ENCODE results near the gene SLC2A2.

The SLC2A2 gene

GRCh38 chr3:171011873-171012336, 14.6 kb downstream of the SLC2A2 start:
- no peaks in the 10 kb centered on the region for H3K36me3 Mint-ChIP-seq (ENCODE audit: low read depth)
- no peak for DNase-seq
- H3K4me1 Mint-ChIP-seq (ENCODE audit: low read depth): no peaks in the 10 kb centered on the region
- no peak overlapping the region for H3K27ac Mint-ChIP-seq
- H3K27me3 Mint-ChIP-seq: peaks cover 8% of the 10 kb centered on the region
- H3K4me3 Mint-ChIP-seq: no peak overlapping the region
- no peaks in the 10 kb centered on the region for H3K9me3 Mint-ChIP-seq

GRCh38 chr3:171011109-171011872, 15.2 kb downstream of the SLC2A2 start:
- H3K9me3 Mint-ChIP-seq: no peaks in the 10 kb centered on the region
- no peaks in the 10 kb centered on the region for H3K4me1 Mint-ChIP-seq (ENCODE audit: low read depth)
- no peak overlapping the region for H3K4me3 Mint-ChIP-seq
- H3K27ac Mint-ChIP-seq: no peak overlapping the region
- H3K36me3 Mint-ChIP-seq (ENCODE audit: low read depth): no peaks in the 10 kb centered on the region
- peaks cover 8% of the 10 kb centered on the region for H3K27me3 Mint-ChIP-seq
- DNase-seq: no peak

GRCh38 chr3:171007316-171007715, 19.2 kb downstream of the SLC2A2 start:
- Mint-ChIP-seq H3K27ac (no peak overlapping the region), H3K9me3 (no peaks in the 10 kb centered on the region), H3K4me3 (no peak overlapping the region), H3K36me3 (ENCODE audit: low read depth) (no peaks in the 10 kb centered on the region), H3K4me1 (ENCODE audit: low read depth) (no peaks in the 10 kb centered on the region), H3K27me3 (peaks cover 4% of the 10 kb centered on the region)
- DNase-seq: no peak

- Mint-ChIP-seq H3K36me3 (ENCODE audit: low read depth) (no peaks in the 10 kb centered on the region), H3K4me3 (no peak overlapping the region), H3K9me3 (no peaks in the 10 kb centered on the region), H3K27me3 (no peaks in the 10 kb centered on the region), H3K4me1 (ENCODE audit: low read depth) (no peaks in the 10 kb centered on the region), H3K27ac (no peak overlapping the region)
- no peak for DNase-seq
Observed at GRCh38 chr3:171005648-171006047, 20.9 kb downstream of the SLC2A2 start.

GRCh38 chr3:171001957-171002694, 24.4 kb downstream of the SLC2A2 start:
- Mint-ChIP-seq H3K27me3 (no peaks in the 10 kb centered on the region), H3K4me1 (ENCODE audit: low read depth) (peaks cover 6% of the 10 kb centered on the region), H3K27ac (no peak overlapping the region), H3K9me3 (no peaks in the 10 kb centered on the region), H3K4me3 (no peak overlapping the region), H3K36me3 (ENCODE audit: low read depth) (no peaks in the 10 kb centered on the region)
- DNase-seq: no peak

- no peaks in the 10 kb centered on the region for H3K27me3 Mint-ChIP-seq
- no peaks in the 10 kb centered on the region for H3K9me3 Mint-ChIP-seq
- H3K27ac Mint-ChIP-seq: no peak overlapping the region
- H3K4me3 Mint-ChIP-seq: no peak overlapping the region
- H3K36me3 Mint-ChIP-seq (ENCODE audit: low read depth): no peaks in the 10 kb centered on the region
- no peak for DNase-seq
- H3K4me1 Mint-ChIP-seq (ENCODE audit: low read depth): peaks cover 6% of the 10 kb centered on the region
Observed at GRCh38 chr3:171001250-171001893, 25.1 kb downstream of the SLC2A2 start.

- Mint-ChIP-seq H3K36me3 (ENCODE audit: low read depth) (no peaks in the 10 kb centered on the region), H3K27ac (no peak overlapping the region), H3K4me3 (no peak overlapping the region), H3K9me3 (no peaks in the 10 kb centered on the region), H3K27me3 (no peaks in the 10 kb centered on the region), H3K4me1 (ENCODE audit: low read depth) (peaks cover 6% of the 10 kb centered on the region)
- no peak for DNase-seq
Observed at GRCh38 chr3:171000281-171000680, 26.2 kb downstream of the SLC2A2 start.

- Mint-ChIP-seq H3K27ac (no peak overlapping the region), H3K36me3 (ENCODE audit: low read depth) (no peaks in the 10 kb centered on the region), H3K27me3 (no peaks in the 10 kb centered on the region), H3K4me3 (no peak overlapping the region), H3K4me1 (ENCODE audit: low read depth) (peaks cover 6% of the 10 kb centered on the region), H3K9me3 (no peaks in the 10 kb centered on the region)
- DNase-seq: no peak
Observed at GRCh38 chr3:170999737-171000242, 26.7 kb downstream of the SLC2A2 start.

- no peak for DNase-seq
- no peak overlapping the region for H3K4me3 Mint-ChIP-seq
- H3K27ac Mint-ChIP-seq: no peak overlapping the region
- peaks cover 6% of the 10 kb centered on the region for H3K4me1 Mint-ChIP-seq (ENCODE audit: low read depth)
- no peaks in the 10 kb centered on the region for H3K36me3 Mint-ChIP-seq (ENCODE audit: low read depth)
- no peaks in the 10 kb centered on the region for H3K9me3 Mint-ChIP-seq
- H3K27me3 Mint-ChIP-seq: no peaks in the 10 kb centered on the region
Observed at GRCh38 chr3:170997961-170998913, 28.3 kb downstream of the SLC2A2 start.

- H3K4me3 Mint-ChIP-seq: no peak overlapping the region
- no peaks in the 10 kb centered on the region for H3K4me1 Mint-ChIP-seq (ENCODE audit: low read depth)
- no peak overlapping the region for H3K27ac Mint-ChIP-seq
- H3K27me3 Mint-ChIP-seq: peaks cover 15% of the 10 kb centered on the region
- no peak for DNase-seq
- H3K9me3 Mint-ChIP-seq: no peaks in the 10 kb centered on the region
- H3K36me3 Mint-ChIP-seq (ENCODE audit: low read depth): no peaks in the 10 kb centered on the region
Observed at GRCh38 chr3:170992854-170993253, 33.7 kb downstream of the SLC2A2 start.

GRCh38 chr3:170991664-170992063, 34.9 kb downstream of the SLC2A2 start:
- Mint-ChIP-seq H3K9me3 (no peaks in the 10 kb centered on the region), H3K27me3 (peaks cover 22% of the 10 kb centered on the region), H3K4me1 (ENCODE audit: low read depth) (no peaks in the 10 kb centered on the region), H3K36me3 (ENCODE audit: low read depth) (no peaks in the 10 kb centered on the region), H3K4me3 (no peak overlapping the region), H3K27ac (no peak overlapping the region)
- no peak for DNase-seq

GRCh38 chr3:170989100-170989648, 37.3 kb downstream of the SLC2A2 start:
- no peak for DNase-seq
- Mint-ChIP-seq H3K4me1 (ENCODE audit: low read depth) (no peaks in the 10 kb centered on the region), H3K4me3 (no peak overlapping the region), H3K36me3 (ENCODE audit: low read depth) (no peaks in the 10 kb centered on the region), H3K27ac (no peak overlapping the region), H3K9me3 (no peaks in the 10 kb centered on the region), H3K27me3 (peaks cover 28% of the 10 kb centered on the region)

GRCh38 chr3:170988378-170988777, 38.1 kb downstream of the SLC2A2 start:
- no peaks in the 10 kb centered on the region for H3K4me1 Mint-ChIP-seq (ENCODE audit: low read depth)
- H3K36me3 Mint-ChIP-seq (ENCODE audit: low read depth): no peaks in the 10 kb centered on the region
- no peak overlapping the region for H3K4me3 Mint-ChIP-seq
- H3K27ac Mint-ChIP-seq: no peak overlapping the region
- H3K27me3 Mint-ChIP-seq: peaks cover 28% of the 10 kb centered on the region
- no peak for DNase-seq
- H3K9me3 Mint-ChIP-seq: no peaks in the 10 kb centered on the region

GRCh38 chr3:170985304-170985703, 41.2 kb downstream of the SLC2A2 start:
- H3K4me1 Mint-ChIP-seq (ENCODE audit: low read depth): no peaks in the 10 kb centered on the region
- DNase-seq: no peak
- no peaks in the 10 kb centered on the region for H3K36me3 Mint-ChIP-seq (ENCODE audit: low read depth)
- no peak overlapping the region for H3K4me3 Mint-ChIP-seq
- peaks cover 29% of the 10 kb centered on the region for H3K27me3 Mint-ChIP-seq
- H3K9me3 Mint-ChIP-seq: no peaks in the 10 kb centered on the region
- no peak overlapping the region for H3K27ac Mint-ChIP-seq

All from activated T-cell treated with anti-CD3 and anti-CD28 coated beads, Interleukin-2, amount 50 U/mL, for 24 hours (primary cell).